Gastroesophageal sphincter (tissue), 3 donors: ENCODE data around the gene MPRIP.

ENCODE experiments used
- CTCF ChIP-seq, 4 experiments: fragments of 200-600 bp in 2 of 4; fragments of 450-650 bp in 2 of 4; sonication (generic) in 1 of 4; IDR thresholded peaks; one replicate each; pipeline ENCODE4 v1.5.1; 2017 to 2019; ENCODE audit warnings: antibody characterized with exemption in 4 of 4, mild to moderate bottlenecking in 2 of 4, moderate library complexity in 2 of 4
- EP300 ChIP-seq: sonication (generic); formaldehyde crosslinking; IDR thresholded peaks from one replicate; pipeline ENCODE4 v1.6.1; 2017; ENCODE audit warnings: antibody characterized with exemption, mild to moderate bottlenecking
- POLR2A ChIP-seq, 2 donors: fragments of 450-650 bp; IDR thresholded peaks; one replicate each; pipeline ENCODE4 v1.6.1; 2017; ENCODE audit warnings: antibody characterized with exemption in 2 of 2, mild to moderate bottlenecking in 2 of 2, moderate library complexity in 1 of 2
- POLR2AphosphoS5 ChIP-seq: sonication (generic); formaldehyde crosslinking; IDR thresholded peaks from one replicate; pipeline ENCODE4 v1.6.1; 2017; ENCODE audit warnings: antibody characterized with exemption

- TF ChIP-seq POLR2A (IDR thresholded peaks at IDR 0.05) (no peak), POLR2AphosphoS5 (no peak), CTCF (IDR thresholded peaks at IDR 0.05) (no peak), EP300 (no peak)
Measured at GRCh38 chr17:17096438-17097178, 54.4 kb downstream of the MPRIP start.
